ENCODE data around the gene TMED9. TPM values are rescaled to one million over a fixed set of nuclear protein-coding genes. Genes with fewer than 3 reads are reported as not detected.

The TMED9 gene
- total and polyA plus RNA-seq, 10 of the 15 experiments (the other 5 are each of a cell fraction or from before 2014, with no cell fraction given) = 35.7 to 144 (median 105) TPM

Other genes with a start within 250 kb of the TMED9 start
Only the 7 nearest of the 14 such genes appear.
- 12.0 and 15.3 TPM in 2 replicates for gene PRR7, start 145.4 kb upstream of the TMED9 start, total RNA-seq (2014; rRNA removed)
- 0.40 and 0.60 TPM in 2 replicates for gene PRR7, start 145.4 kb upstream of the TMED9 start, total RNA-seq (2014; rRNA removed; fragmentation: Illumina TruSeq; extraction: Trizol)
- 15.7 and 15.9 TPM in 2 replicates for gene PRR7, start 145.4 kb upstream of the TMED9 start, total RNA-seq (2021)
- 0.89 and 3.9 TPM in 2 replicates for gene PRR7, start 145.4 kb upstream of the TMED9 start, polyA plus RNA-seq (2011; rRNA removed)
- 0.09 TPM in 1 of 2 replicates, not detected in the other for gene PRR7, start 145.4 kb upstream of the TMED9 start, polyA plus RNA-seq (2014; fragmentation: Illumina TruSeq; extraction: Trizol)
- not detected for gene PRR7, start 145.4 kb upstream of the TMED9 start, polyA plus RNA-seq (2014; fragmentation: Nextera tagmentation; extraction: Ambion mirVana)
- 18.8 and 21.0 TPM in 2 replicates for gene PRR7, start 145.4 kb upstream of the TMED9 start, polyA plus RNA-seq (2014; rRNA removed)
- gene PRR7, start 145.4 kb upstream of the TMED9 start, polyA plus RNA-seq (2016; fragmentation: Nextera tagmentation; extraction: Ambion mirVana) = 1 to 10 TPM; 4.6 TPM
- 36.0 and 42.0 TPM in 2 replicates for gene DBN1, start 118.6 kb upstream of the TMED9 start, total RNA-seq (2014; rRNA removed)
- gene DBN1, start 118.6 kb upstream of the TMED9 start, total RNA-seq (2014; rRNA removed; fragmentation: Illumina TruSeq; extraction: Trizol) = 16.8 and 19.2 TPM in 2 replicates
- 75.4 and 81.0 TPM in 2 replicates for gene DBN1, start 118.6 kb upstream of the TMED9 start, total RNA-seq (2021)
- 10.0 and 14.1 TPM in 2 replicates for gene DBN1, start 118.6 kb upstream of the TMED9 start, polyA plus RNA-seq (2011; rRNA removed)
- 3.2 and 15.9 TPM in 2 replicates for gene DBN1, start 118.6 kb upstream of the TMED9 start, polyA plus RNA-seq (2014; fragmentation: Illumina TruSeq; extraction: Trizol)
- gene DBN1, start 118.6 kb upstream of the TMED9 start, polyA plus RNA-seq (2014; fragmentation: Nextera tagmentation; extraction: Ambion mirVana) = under 1 TPM; 0.18 to 0.62 TPM
- gene DBN1, start 118.6 kb upstream of the TMED9 start, polyA plus RNA-seq (2014; rRNA removed) = 49.0 and 58.5 TPM in 2 replicates
- gene DBN1, start 118.6 kb upstream of the TMED9 start, polyA plus RNA-seq (2016; fragmentation: Nextera tagmentation; extraction: Ambion mirVana) = 10 to 100 TPM; 36.5 to 38.0 TPM
- 15.5 and 18.2 TPM in 2 replicates for gene PDLIM7, start 94.6 kb upstream of the TMED9 start, total RNA-seq (2014; rRNA removed)
- 6.2 and 7.6 TPM in 2 replicates for gene PDLIM7, start 94.6 kb upstream of the TMED9 start, total RNA-seq (2014; rRNA removed; fragmentation: Illumina TruSeq; extraction: Trizol)
- 30.3 and 36.6 TPM in 2 replicates for gene PDLIM7, start 94.6 kb upstream of the TMED9 start, total RNA-seq (2021)
- 10.2 and 23.1 TPM in 2 replicates for gene PDLIM7, start 94.6 kb upstream of the TMED9 start, polyA plus RNA-seq (2011; rRNA removed)
- 1.1 and 5.1 TPM in 2 replicates for gene PDLIM7, start 94.6 kb upstream of the TMED9 start, polyA plus RNA-seq (2014; fragmentation: Illumina TruSeq; extraction: Trizol)
- gene PDLIM7, start 94.6 kb upstream of the TMED9 start, polyA plus RNA-seq (2014; fragmentation: Nextera tagmentation; extraction: Ambion mirVana) = 1 to 10 TPM in 1 of 2 experiments, under 1 TPM in 1; 0.82 to 2.3 TPM
- gene PDLIM7, start 94.6 kb upstream of the TMED9 start, polyA plus RNA-seq (2014; rRNA removed) = 33.3 and 47.9 TPM in 2 replicates
- 10 to 100 TPM; 35.3 to 35.8 TPM for gene PDLIM7, start 94.6 kb upstream of the TMED9 start, polyA plus RNA-seq (2016; fragmentation: Nextera tagmentation; extraction: Ambion mirVana)
- 48.8 and 52.6 TPM in 2 replicates for gene DOK3, start 82.4 kb upstream of the TMED9 start, total RNA-seq (2014; rRNA removed)
- gene DOK3, start 82.4 kb upstream of the TMED9 start, total RNA-seq (2014; rRNA removed; fragmentation: Illumina TruSeq; extraction: Trizol) = 16.4 and 17.7 TPM in 2 replicates
- 95.3 and 107 TPM in 2 replicates for gene DOK3, start 82.4 kb upstream of the TMED9 start, total RNA-seq (2021)
- 26.3 and 51.5 TPM in 2 replicates for gene DOK3, start 82.4 kb upstream of the TMED9 start, polyA plus RNA-seq (2011; rRNA removed)
- gene DOK3, start 82.4 kb upstream of the TMED9 start, polyA plus RNA-seq (2014; fragmentation: Illumina TruSeq; extraction: Trizol) = 42.7 and 47.0 TPM in 2 replicates
- 1 to 10 TPM; 6.6 to 8.0 TPM for gene DOK3, start 82.4 kb upstream of the TMED9 start, polyA plus RNA-seq (2014; fragmentation: Nextera tagmentation; extraction: Ambion mirVana)
- gene DOK3, start 82.4 kb upstream of the TMED9 start, polyA plus RNA-seq (2014; rRNA removed) = 89.0 and 112 TPM in 2 replicates
- gene DOK3, start 82.4 kb upstream of the TMED9 start, polyA plus RNA-seq (2016; fragmentation: Nextera tagmentation; extraction: Ambion mirVana) = 10 to 100 TPM; 53.7 to 68.5 TPM
- 184 and 215 TPM in 2 replicates for gene DDX41, start 75.2 kb upstream of the TMED9 start, total RNA-seq (2014; rRNA removed)
- gene DDX41, start 75.2 kb upstream of the TMED9 start, total RNA-seq (2014; rRNA removed; fragmentation: Illumina TruSeq; extraction: Trizol) = 56.3 and 59.3 TPM in 2 replicates
- gene DDX41, start 75.2 kb upstream of the TMED9 start, total RNA-seq (2021) = 136 and 149 TPM in 2 replicates
- gene DDX41, start 75.2 kb upstream of the TMED9 start, polyA plus RNA-seq (2011; rRNA removed) = 83.0 and 114 TPM in 2 replicates
- gene DDX41, start 75.2 kb upstream of the TMED9 start, polyA plus RNA-seq (2014; fragmentation: Illumina TruSeq; extraction: Trizol) = 36.1 and 59.5 TPM in 2 replicates
- gene DDX41, start 75.2 kb upstream of the TMED9 start, polyA plus RNA-seq (2014; fragmentation: Nextera tagmentation; extraction: Ambion mirVana) = 10 to 100 TPM; 32.7 to 67.6 TPM
- 176 and 216 TPM in 2 replicates for gene DDX41, start 75.2 kb upstream of the TMED9 start, polyA plus RNA-seq (2014; rRNA removed)
- 100 to 1,000 TPM in 1 of 2 experiments, 10 to 100 TPM in 1; 85.9 to 101 TPM for gene DDX41, start 75.2 kb upstream of the TMED9 start, polyA plus RNA-seq (2016; fragmentation: Nextera tagmentation; extraction: Ambion mirVana)
- 29.3 and 32.4 TPM in 2 replicates for gene FAM193B, start 37.6 kb upstream of the TMED9 start, total RNA-seq (2014; rRNA removed)
- gene FAM193B, start 37.6 kb upstream of the TMED9 start, total RNA-seq (2014; rRNA removed; fragmentation: Illumina TruSeq; extraction: Trizol) = 22.6 and 26.2 TPM in 2 replicates
- 34.3 and 47.0 TPM in 2 replicates for gene FAM193B, start 37.6 kb upstream of the TMED9 start, total RNA-seq (2021)
- 26.7 and 37.8 TPM in 2 replicates for gene FAM193B, start 37.6 kb upstream of the TMED9 start, polyA plus RNA-seq (2011; rRNA removed)
- gene FAM193B, start 37.6 kb upstream of the TMED9 start, polyA plus RNA-seq (2014; fragmentation: Illumina TruSeq; extraction: Trizol) = 10.7 and 27.6 TPM in 2 replicates
- 10 to 100 TPM in 1 of 2 experiments, 1 to 10 TPM in 1; 3.3 to 11.1 TPM for gene FAM193B, start 37.6 kb upstream of the TMED9 start, polyA plus RNA-seq (2014; fragmentation: Nextera tagmentation; extraction: Ambion mirVana)
- gene FAM193B, start 37.6 kb upstream of the TMED9 start, polyA plus RNA-seq (2014; rRNA removed) = 44.1 and 51.8 TPM in 2 replicates
- 10 to 100 TPM in 1 of 2 experiments, 1 to 10 TPM in 1; 9.0 to 14.5 TPM for gene FAM193B, start 37.6 kb upstream of the TMED9 start, polyA plus RNA-seq (2016; fragmentation: Nextera tagmentation; extraction: Ambion mirVana)
- gene B4GALT7, start 7.9 kb downstream of the TMED9 start, total RNA-seq (2014; rRNA removed) = 22.9 and 23.2 TPM in 2 replicates
- gene B4GALT7, start 7.9 kb downstream of the TMED9 start, total RNA-seq (2014; rRNA removed; fragmentation: Illumina TruSeq; extraction: Trizol) = 8.4 and 9.8 TPM in 2 replicates
- gene B4GALT7, start 7.9 kb downstream of the TMED9 start, total RNA-seq (2021) = 22.5 and 23.6 TPM in 2 replicates
- 3.1 and 7.2 TPM in 2 replicates for gene B4GALT7, start 7.9 kb downstream of the TMED9 start, polyA plus RNA-seq (2011; rRNA removed)
- 2.4 and 8.3 TPM in 2 replicates for gene B4GALT7, start 7.9 kb downstream of the TMED9 start, polyA plus RNA-seq (2014; fragmentation: Illumina TruSeq; extraction: Trizol)
- gene B4GALT7, start 7.9 kb downstream of the TMED9 start, polyA plus RNA-seq (2014; fragmentation: Nextera tagmentation; extraction: Ambion mirVana) = 1 to 10 TPM in 1 of 2 experiments, under 1 TPM in 1; 0.34 to 2.3 TPM
- gene B4GALT7, start 7.9 kb downstream of the TMED9 start, polyA plus RNA-seq (2014; rRNA removed) = 23.2 and 24.5 TPM in 2 replicates
- gene B4GALT7, start 7.9 kb downstream of the TMED9 start, polyA plus RNA-seq (2016; fragmentation: Nextera tagmentation; extraction: Ambion mirVana) = 10 to 100 TPM; 25.9 to 27.3 TPM